GM10248 (cell line): ENCODE measurements around the gene DNAAF5.

Experiments used
- CTCF ChIA-PET: fragments of 300-600 bp; sonication (Branson Sonifier 250); formaldehyde crosslinking; extraction: SDS; loops from one replicate; lab custom pipeline; 2021; ENCODE audit warnings: antibody characterized with exemption; lab: Yijun Ruan, JAX
- POLR2A ChIA-PET: fragments of 350-650 bp; sonication (Branson Sonifier 250); formaldehyde crosslinking; extraction: SDS; loops from one replicate; lab custom pipeline; 2020; ENCODE audit warnings: antibody characterized with exemption; lab: Yijun Ruan, JAX
- DNase-seq: peaks from one replicate; pipeline ENCODE4 v3.0.0; 2012; ENCODE audit errors: extremely low spot score
- TF ChIP-seq, protein P1 (sequence below): IDR thresholded peaks from 2 replicates; pipeline ENCODE4 v1.5.1; 2012; ENCODE audit warnings: mild to moderate bottlenecking, low read depth; ENCODE audit errors: extremely low read depth, missing control alignments, control extremely low read depth

Gene DNAAF5

DNA sequence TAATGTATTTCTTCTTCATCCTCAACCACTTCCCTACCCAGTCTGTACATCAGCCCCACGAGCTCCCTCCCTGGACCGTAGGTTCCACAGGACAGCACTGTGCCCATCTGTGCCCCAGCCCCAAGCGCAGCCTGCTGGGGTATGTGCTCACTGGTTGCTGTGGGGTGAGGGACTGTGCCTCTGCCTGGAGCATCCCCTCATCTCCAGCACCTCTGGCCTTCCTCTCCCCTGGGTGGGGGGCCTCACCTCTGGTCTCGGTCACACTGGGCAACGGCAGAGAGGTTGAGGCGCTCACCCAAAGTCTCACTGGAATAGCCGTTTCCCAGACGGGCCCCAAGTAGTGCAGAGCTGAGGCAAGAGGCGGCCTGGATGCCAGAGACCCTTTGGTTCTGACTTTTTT, 2.1 kb downstream of the DNAAF5 start:
- POLR2A ChIA-PET = interaction anchor here (0.6 kb wide), 1 partner anchor 21 kb away, joined by 3 read pairs; no protein-coding TSS in a partner anchor
- TF ChIP-seq, protein P1, sequence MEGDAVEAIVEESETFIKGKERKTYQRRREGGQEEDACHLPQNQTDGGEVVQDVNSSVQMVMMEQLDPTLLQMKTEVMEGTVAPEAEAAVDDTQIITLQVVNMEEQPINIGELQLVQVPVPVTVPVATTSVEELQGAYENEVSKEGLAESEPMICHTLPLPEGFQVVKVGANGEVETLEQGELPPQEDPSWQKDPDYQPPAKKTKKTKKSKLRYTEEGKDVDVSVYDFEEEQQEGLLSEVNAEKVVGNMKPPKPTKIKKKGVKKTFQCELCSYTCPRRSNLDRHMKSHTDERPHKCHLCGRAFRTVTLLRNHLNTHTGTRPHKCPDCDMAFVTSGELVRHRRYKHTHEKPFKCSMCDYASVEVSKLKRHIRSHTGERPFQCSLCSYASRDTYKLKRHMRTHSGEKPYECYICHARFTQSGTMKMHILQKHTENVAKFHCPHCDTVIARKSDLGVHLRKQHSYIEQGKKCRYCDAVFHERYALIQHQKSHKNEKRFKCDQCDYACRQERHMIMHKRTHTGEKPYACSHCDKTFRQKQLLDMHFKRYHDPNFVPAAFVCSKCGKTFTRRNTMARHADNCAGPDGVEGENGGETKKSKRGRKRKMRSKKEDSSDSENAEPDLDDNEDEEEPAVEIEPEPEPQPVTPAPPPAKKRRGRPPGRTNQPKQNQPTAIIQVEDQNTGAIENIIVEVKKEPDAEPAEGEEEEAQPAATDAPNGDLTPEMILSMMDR = no peak
- DNase-seq = no peak
- CTCF ChIA-PET = interaction anchor here (1.0 kb wide), 1 partner anchor 12 kb away, joined by 3 read pairs; no protein-coding TSS in a partner anchor

DNA sequence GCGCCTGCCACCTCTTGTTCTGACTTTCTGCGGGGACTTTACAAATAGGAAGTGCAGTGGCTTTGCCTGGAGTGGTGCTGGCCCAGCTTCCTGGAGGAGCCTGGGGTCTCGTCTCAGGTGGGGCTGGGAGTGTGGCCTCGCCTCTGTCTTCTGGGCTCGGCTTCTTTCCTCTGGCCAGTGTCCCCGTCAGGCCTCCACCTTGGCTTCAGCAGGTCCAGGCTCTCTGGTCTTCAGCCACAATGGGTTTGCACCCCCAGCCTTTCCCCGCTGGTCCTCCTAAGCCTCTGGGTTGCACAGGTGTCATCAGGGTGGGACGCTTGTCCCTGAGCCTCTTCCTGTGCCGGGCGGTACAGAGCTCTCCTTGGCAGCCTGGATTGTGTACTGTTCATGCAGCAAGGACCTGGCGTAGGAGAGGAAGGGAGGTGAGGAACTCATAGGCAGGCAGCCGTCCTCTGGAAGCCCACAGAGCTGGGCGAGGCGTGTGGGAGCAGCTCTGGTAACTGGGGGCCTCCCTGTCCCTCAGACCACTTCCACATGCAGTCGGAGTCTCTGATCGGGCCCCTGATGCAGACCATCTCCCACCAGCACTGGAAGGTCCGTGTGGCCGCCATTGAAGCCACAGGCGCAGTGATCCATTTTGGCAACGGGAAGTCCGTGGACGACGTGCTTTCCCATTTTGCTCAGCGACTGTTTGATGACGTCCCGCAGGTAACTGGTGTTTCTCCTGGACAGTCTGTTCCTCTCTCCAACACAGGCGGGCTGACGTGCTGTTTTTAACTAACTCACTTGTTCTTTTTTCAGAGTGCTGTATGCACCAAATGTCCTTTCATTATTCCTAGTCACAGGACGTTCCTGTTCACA, 2.9 kb downstream of the DNAAF5 start:
- CTCF ChIA-PET = no interaction called here
- POLR2A ChIA-PET = no interaction called here
- TF ChIP-seq, protein P1 = no peak
- no peak for DNase-seq

DNA sequence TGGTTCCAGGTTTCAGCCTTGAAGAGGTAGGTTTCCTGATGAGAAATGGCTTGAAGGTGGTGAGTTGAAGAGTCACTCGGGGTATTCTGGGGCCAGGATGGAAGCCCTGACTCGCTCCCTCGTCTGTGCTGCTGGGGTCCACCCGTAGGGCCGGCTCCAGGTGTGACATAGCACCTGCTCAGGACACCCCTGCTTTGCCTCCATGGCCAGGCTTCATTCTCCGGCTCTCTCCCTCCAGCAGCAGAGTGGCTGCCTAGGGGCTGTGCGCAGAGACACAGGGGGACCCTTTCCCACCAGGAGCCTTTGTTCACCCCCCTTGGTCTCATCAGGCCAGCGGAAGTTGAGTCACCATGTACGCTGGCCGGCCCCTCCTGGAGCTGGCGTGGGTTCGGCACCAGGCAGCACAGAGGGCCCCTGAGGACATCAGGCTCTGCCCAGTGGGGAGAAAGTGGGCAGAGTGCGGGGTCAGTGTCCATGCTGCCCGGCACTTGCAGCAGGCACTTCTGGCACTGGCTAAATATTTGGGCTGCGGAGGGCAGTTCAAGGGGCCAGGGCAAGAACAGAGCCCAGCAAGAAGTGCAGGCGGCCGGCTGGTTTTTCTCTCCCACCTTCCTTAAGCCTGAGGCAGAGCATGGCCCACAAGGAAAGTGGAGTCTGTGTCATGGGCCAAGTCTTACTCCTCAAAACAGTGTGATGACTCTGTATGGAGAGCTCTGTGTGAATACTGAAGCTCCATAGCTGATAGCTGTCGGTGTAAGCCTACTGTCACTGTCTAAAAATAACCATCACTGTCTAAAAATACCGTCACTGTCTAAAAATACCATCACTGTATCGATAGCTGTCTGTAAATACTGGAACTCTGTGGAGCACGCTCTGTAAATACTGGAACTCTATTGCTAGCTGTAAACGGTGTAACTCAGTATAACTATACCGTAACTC, 4.3 kb downstream of the DNAAF5 start:
- POLR2A ChIA-PET = interaction anchor here (0.5 kb wide), 1 partner anchor 220 kb away, joined by 3 read pairs; no protein-coding TSS in a partner anchor

DNA sequence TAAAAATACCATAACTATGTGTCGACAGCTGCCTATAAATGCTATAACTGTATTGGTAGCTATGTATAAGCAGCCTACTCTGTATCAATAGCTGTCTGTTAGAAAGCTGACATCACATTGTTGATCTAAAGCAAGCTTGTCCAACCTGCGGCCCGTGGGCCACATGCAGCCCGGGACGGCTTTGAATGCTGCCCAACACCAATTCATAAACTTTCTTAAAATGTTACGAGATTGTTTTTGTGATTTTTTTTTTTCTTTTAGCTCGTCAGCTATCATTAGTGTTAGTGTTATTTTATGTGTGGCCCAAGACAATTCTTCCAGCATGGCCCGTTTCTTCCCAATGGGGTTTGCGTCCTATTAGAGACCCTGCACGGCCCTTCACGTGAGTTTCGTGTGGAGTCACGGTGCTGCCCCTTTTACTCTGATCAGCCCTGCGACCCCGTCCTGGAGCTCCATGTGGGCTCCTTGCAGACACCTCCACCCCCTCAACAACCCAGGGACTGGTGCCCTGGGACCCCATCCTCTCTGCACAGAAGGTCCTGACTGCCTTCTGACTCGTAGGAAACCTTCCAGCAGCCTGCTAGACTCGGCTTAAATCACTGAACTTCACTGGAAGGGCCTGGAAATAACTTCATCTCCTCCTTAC, 5.1 kb downstream of the DNAAF5 start:
- POLR2A ChIA-PET = interaction anchor here (0.5 kb wide), 1 partner anchor 219 kb away, joined by 3 read pairs; no protein-coding TSS in a partner anchor
- CTCF ChIA-PET = interaction anchor here (0.9 to 1.5 kb wide), 5 partner anchors 10 to 142 kb away, joined by 3 to 4 read pairs (median 3); no protein-coding TSS in a partner anchor
- TF ChIP-seq, protein P1 = no peak
- DNase-seq = no peak

More for the DNA sequence above, 4.3 kb downstream of the DNAAF5 start:
- CTCF ChIA-PET = interaction anchor here (0.9 to 1.5 kb wide), 4 partner anchors 12 to 143 kb away, joined by 3 to 4 read pairs (median 4); no protein-coding TSS in a partner anchor
- TF ChIP-seq, protein P1 = no peak
- DNase-seq = no peak

DNA sequence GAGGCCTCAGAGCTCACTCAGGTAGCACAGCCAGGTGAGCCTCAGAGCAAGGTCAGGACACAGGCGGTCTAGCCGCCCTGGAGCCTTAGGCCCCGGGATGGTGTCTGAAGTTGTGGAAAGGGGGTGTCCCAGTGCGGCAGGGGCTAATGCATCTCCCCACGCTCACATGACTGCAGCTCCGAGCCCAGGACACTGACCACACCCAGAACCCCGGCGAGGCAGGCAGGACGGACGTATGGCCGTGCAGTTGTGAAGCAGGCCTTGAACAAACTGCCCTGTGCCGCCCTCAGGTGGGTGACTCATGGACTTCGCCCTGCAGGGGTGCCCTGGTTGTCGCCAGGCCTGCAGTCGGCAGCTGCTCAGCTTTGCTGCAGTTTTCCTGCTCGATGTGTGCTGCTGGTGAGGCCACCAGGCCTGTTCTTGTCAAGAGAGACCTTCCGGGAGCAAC, 5.6 kb downstream of the DNAAF5 start:
- CTCF ChIA-PET = interaction anchor here (1.1 to 1.5 kb wide), 4 partner anchors 9 to 141 kb away, joined by 3 to 4 read pairs (median 3); no protein-coding TSS in a partner anchor

More for the DNA sequence above, 5.6 kb downstream of the DNAAF5 start:
- TF ChIP-seq, protein P1 = no peak
- no peak for DNase-seq
- POLR2A ChIA-PET = no interaction called here
